ENCODE data around the gene KCNMB3. TPM values are rescaled to one million over a fixed set of nuclear protein-coding genes. Genes with fewer than 3 reads are reported as not detected.

Gene KCNMB3
- total and polyA plus RNA-seq, 2 of the 8 experiments (the other 6 are each of a cell fraction or from before 2014, with no cell fraction given), result 1.7 to 2.0 TPM

GRCh38 chr3:179194931-179195330 is 56.0 kb downstream of the KCNMB3 start:
- H2BK120ac ChIP-seq (replicated peaks; ENCODE audit: low read depth, low read length), result no peak overlapping the region
- H3K9ac ChIP-seq (replicated peaks in 1 of 4; ENCODE audit: extremely low read depth in 1 of 4, low read depth in 3 of 4, low read length in 3 of 4), result no peak overlapping the region; a peak in 1 of 7 replicates

More at GRCh38 chr3:179194931-179195330, 56.0 kb downstream of the KCNMB3 start:
- ChIA-PET POLR2A (ENCODE audit: partially characterized antibody) (no interaction called here), CTCF (ENCODE audit: partially characterized antibody) (interaction anchor here (0.6 to 1.8 kb wide), 6 partner anchors 19 to 127 kb away, joined by 3 to 7 read pairs (median 4); partner anchors contain the start of gene ZMAT3)
- FAIRE-seq (no peak), DNase-seq (ENCODE audit: low read depth in 1 of 2, low spot score in 2 of 2) (no peak)
- Histone ChIP-seq H3K4ac (replicated peaks; ENCODE audit: insufficient read length, low read depth, low read length) (no peak overlapping the region), H3K36me3 (ENCODE audit: control insufficient read depth in 2 of 4, insufficient read depth in 4 of 4, low read length in 3 of 4) (no peaks in the 10 kb centered on the region; a peak in 1 of 8 replicates), H3K18ac (ENCODE audit: extremely low read depth, low read length) (no peak overlapping the region), H3K79me1 (ENCODE audit: low read depth, low read length) (no peaks in the 10 kb centered on the region), H2BK20ac (ENCODE audit: low read length) (no peak overlapping the region), H3K14ac (ENCODE audit: insufficient read length) (no peak overlapping the region), H3K9me3 (ENCODE audit: insufficient read depth in 2 of 2, low read depth in 1 of 2, low read length in 1 of 2) (no peaks in the 10 kb centered on the region), H4K91ac (replicated peaks; ENCODE audit: insufficient read length, low read length) (no peak overlapping the region), H3K27me3 (replicated peaks in 1 of 4; ENCODE audit: control insufficient read depth in 3 of 4, extremely low read depth in 1 of 4, insufficient read depth in 3 of 4, low read length in 3 of 4) (no peaks in the 10 kb centered on the region), H3K27ac (ENCODE audit: low read depth, low read length) (no peak overlapping the region), H3K4me3 (ENCODE audit: extremely low read depth in 1 of 4, insufficient read depth in 2 of 4, low read depth in 3 of 4, low read length in 4 of 4) (no peak overlapping the region), H2BK5ac (ENCODE audit: low read depth, low read length) (no peak overlapping the region), H3K23me2 (ENCODE audit: low read depth, low read length) (no peaks in the 10 kb centered on the region), H3K4me2 (ENCODE audit: insufficient read depth in 1 of 2, low read depth in 2 of 2, low read length in 2 of 2) (no peak overlapping the region), H4K5ac (ENCODE audit: insufficient read length, low read depth, low read length) (no peak overlapping the region), H3K56ac (replicated peaks; ENCODE audit: insufficient read length, low read depth, low read length) (no peak overlapping the region), H2BK12ac (ENCODE audit: low read depth, low read length) (no peak overlapping the region), H3K23ac (ENCODE audit: insufficient read length) (no peak overlapping the region), H3K79me2 (ENCODE audit: control insufficient read depth in 1 of 2, insufficient read depth in 2 of 2, low read length in 2 of 2) (peaks cover 0 to 53% of the 10 kb centered on the region in 2 experiments; a peak in 3 of 4 replicates), H4K20me1 (replicated peaks in 1 of 2; ENCODE audit: control insufficient read depth in 1 of 2, insufficient read depth in 2 of 2, low read length in 2 of 2) (no peaks in the 10 kb centered on the region), H2AFZ (ENCODE audit: low read length) (no peak overlapping the region), H2AK5ac (ENCODE audit: low read depth, low read length) (no peak overlapping the region), H4K8ac (ENCODE audit: extremely low read depth, insufficient read depth, low read length) (no peak overlapping the region), H2BK15ac (ENCODE audit: low read length) (no peak overlapping the region), H3K4me1 (replicated peaks in 1 of 4; ENCODE audit: control insufficient read depth in 3 of 4, insufficient read depth in 4 of 4, low read length in 3 of 4) (peaks cover 0 to 5% (median 4%) of the 10 kb centered on the region in 4 experiments; a peak in 4 of 7 replicates)
- TF ChIP-seq ATF2 (IDR thresholded peaks at IDR 0.05; ENCODE audit: low read length), result no peak
- TF ChIP-seq HDAC2 (IDR thresholded peaks at IDR 0.05; ENCODE audit: borderline replicate concordance in 1 of 2, low read depth in 2 of 2, low read length in 2 of 2), result no peak
- no peak for TF ChIP-seq GTF2F1 (IDR thresholded peaks at IDR 0.05; ENCODE audit: borderline replicate concordance, low read depth, low read length)
- TF ChIP-seq PHF8 (conservative IDR thresholded peaks at IDR 0.05; ENCODE audit: low read depth, low read length), result no peak
- TF ChIP-seq TAF7 (optimal IDR thresholded peaks at IDR 0.05; ENCODE audit: borderline replicate concordance, low read depth, low read length), result no peak
- 62% methylated on average over 4 of the region's 4 CpGs; no CpG with 5 or more reads in 1 of the 2 experiments for WGBS, 2 experiments (ENCODE audit: extremely low coverage in 1 of 2, insufficient coverage in 1 of 2, insufficient read length in 1 of 2, insufficient replicate concordance in 2 of 2, low coverage in 1 of 2, low lambda C conversion rate in 2 of 2, missing lambda C conversion rate in 1 of 2)
